ENCODE data around the gene SETD2.

SETD2 gene

GRCh38 chr3:47002171-47003055 is 161.5 kb downstream of the SETD2 start:
- Mint-ChIP-seq H3K36me3 (peaks cover 60% of the 10 kb centered on the region), H3K27ac (no peak overlapping the region), H3K4me3 (no peak overlapping the region), H3K4me1 (peaks cover 1% of the 10 kb centered on the region), H3K9me3 (no peaks in the 10 kb centered on the region), H3K27me3 (no peaks in the 10 kb centered on the region)
- CTCF ChIA-PET = no interaction called here
- DNase-seq = no peak

- Mint-ChIP-seq H3K27ac (no peak overlapping the region), H3K4me1 (peaks cover 8% of the 10 kb centered on the region), H3K4me3 (no peak overlapping the region), H3K9me3 (no peaks in the 10 kb centered on the region), H3K36me3 (peaks cover 60% of the 10 kb centered on the region), H3K27me3 (no peaks in the 10 kb centered on the region)
- CTCF ChIA-PET = no interaction called here
- DNase-seq = no peak
These were observed 162.2 kb downstream of the SETD2 start for GRCh38 chr3:47001731-47002170.

GRCh38 chr3:47000922-47001730 is 162.8 kb downstream of the SETD2 start:
- DNase-seq = no peak
- Mint-ChIP-seq H3K27me3 (no peaks in the 10 kb centered on the region), H3K9me3 (no peaks in the 10 kb centered on the region), H3K27ac (no peak overlapping the region), H3K4me1 (peaks cover 9% of the 10 kb centered on the region), H3K36me3 (peaks cover 54% of the 10 kb centered on the region), H3K4me3 (no peak overlapping the region)
- CTCF ChIA-PET = interaction anchor here (0.6 kb wide), 1 partner anchor 65 kb away, joined by 3 read pairs; no protein-coding TSS in a partner anchor

GRCh38 chr3:47000198-47000815 is 163.6 kb downstream of the SETD2 start:
- Mint-ChIP-seq H3K9me3 (no peaks in the 10 kb centered on the region), H3K36me3 (peaks cover 47% of the 10 kb centered on the region), H3K27ac (no peak overlapping the region), H3K4me1 (peaks cover 9% of the 10 kb centered on the region), H3K27me3 (no peaks in the 10 kb centered on the region), H3K4me3 (no peak overlapping the region)
- DNase-seq = no peak
- CTCF ChIA-PET = interaction anchor here (4.4 kb wide), 1 partner anchor 77 kb away, joined by 28 read pairs; no protein-coding TSS in a partner anchor

- DNase-seq = no peak
- CTCF ChIA-PET = interaction anchor here (1.1 to 4.4 kb wide), 5 partner anchors 29 to 90 kb away, joined by 3 to 28 read pairs (median 8); no protein-coding TSS in a partner anchor
- Mint-ChIP-seq H3K36me3 (peaks cover 49% of the 10 kb centered on the region), H3K27me3 (no peaks in the 10 kb centered on the region), H3K9me3 (no peaks in the 10 kb centered on the region), H3K4me1 (peaks cover 9% of the 10 kb centered on the region), H3K27ac (no peak overlapping the region), H3K4me3 (no peak overlapping the region)
These were observed 164.3 kb downstream of the SETD2 start for GRCh38 chr3:46999516-47000197.

- H3K36me3 Mint-ChIP-seq = peaks cover 51% of the 10 kb centered on the region
- H3K4me1 Mint-ChIP-seq = peaks cover 9% of the 10 kb centered on the region
- no peak overlapping the region for H3K4me3 Mint-ChIP-seq
- no peaks in the 10 kb centered on the region for H3K9me3 Mint-ChIP-seq
- CTCF ChIA-PET = interaction anchor here (0.6 to 4.4 kb wide), 12 partner anchors 11 to 89 kb away, joined by 3 to 28 read pairs (median 4); partner anchors contain the start of gene NBEAL2
- H3K27me3 Mint-ChIP-seq = no peaks in the 10 kb centered on the region
- DNase-seq = no peak
- H3K27ac Mint-ChIP-seq = no peak overlapping the region
These were observed 164.9 kb downstream of the SETD2 start for GRCh38 chr3:46998852-46999515.

GRCh38 chr3:46998121-46998851 is 165.6 kb downstream of the SETD2 start:
- peaks cover 9% of the 10 kb centered on the region for H3K4me1 Mint-ChIP-seq
- H3K36me3 Mint-ChIP-seq = peaks cover 44% of the 10 kb centered on the region
- H3K9me3 Mint-ChIP-seq = no peaks in the 10 kb centered on the region
- CTCF ChIA-PET = interaction anchor here (0.6 to 4.4 kb wide), 17 partner anchors 8 to 89 kb away, joined by 3 to 28 read pairs (median 4); partner anchors contain the start of gene NBEAL2
- H3K27me3 Mint-ChIP-seq = no peaks in the 10 kb centered on the region
- H3K4me3 Mint-ChIP-seq = no peak overlapping the region
- peak; percentile 81 for DNase-seq
- H3K27ac Mint-ChIP-seq = no peak overlapping the region

GRCh38 chr3:46997453-46998091 is 166.3 kb downstream of the SETD2 start:
- CTCF ChIA-PET = interaction anchor here (0.8 to 4.4 kb wide), 14 partner anchors 9 to 86 kb away, joined by 3 to 28 read pairs (median 4); partner anchors contain the start of gene NBEAL2
- Mint-ChIP-seq H3K36me3 (peaks cover 44% of the 10 kb centered on the region), H3K27ac (peak overlapping the region; percentile 24), H3K4me3 (no peak overlapping the region), H3K4me1 (peaks cover 9% of the 10 kb centered on the region), H3K27me3 (no peaks in the 10 kb centered on the region), H3K9me3 (no peaks in the 10 kb centered on the region)
- DNase-seq = no peak

GRCh38 chr3:46996689-46997452 is 167.0 kb downstream of the SETD2 start:
- Mint-ChIP-seq H3K9me3 (no peaks in the 10 kb centered on the region), H3K27ac (peak overlapping the region; percentile 74), H3K4me1 (peaks cover 9% of the 10 kb centered on the region), H3K4me3 (no peak overlapping the region), H3K36me3 (peaks cover 44% of the 10 kb centered on the region), H3K27me3 (no peaks in the 10 kb centered on the region)
- CTCF ChIA-PET = interaction anchor here (1.3 to 4.4 kb wide), 2 partner anchors 74 to 78 kb away, joined by 5 to 28 read pairs; no protein-coding TSS in a partner anchor
- DNase-seq = no peak

- no peaks in the 10 kb centered on the region for H3K9me3 Mint-ChIP-seq
- no peak for DNase-seq
- H3K4me1 Mint-ChIP-seq = peaks cover 12% of the 10 kb centered on the region
- peaks cover 41% of the 10 kb centered on the region for H3K36me3 Mint-ChIP-seq
- no peaks in the 10 kb centered on the region for H3K27me3 Mint-ChIP-seq
- no peak overlapping the region for H3K27ac Mint-ChIP-seq
- H3K4me3 Mint-ChIP-seq = no peak overlapping the region
- CTCF ChIA-PET = interaction anchor here (4.4 kb wide), 1 partner anchor 73 kb away, joined by 28 read pairs; no protein-coding TSS in a partner anchor
These were observed 167.9 kb downstream of the SETD2 start for GRCh38 chr3:46995901-46996562.

Data from activated naive CD4-positive, alpha-beta T cell treated with anti-CD3 and anti-CD28 coated beads, Interleukin-2, amount 10 ng/mL, durations not matched to agents 7 days and 5 days (primary cell).